GM19324 (cell line): ENCODE results near the gene CXCR6.

Experiments used
- ATAC-seq: cut with Tn5 transposase; IDR thresholded peaks from one replicate; pipeline ENCODE4 v1.9.1; 2021; ENCODE audit warnings: mild to moderate bottlenecking, moderate library complexity; ENCODE audit not compliant: unreplicated experiment, low FRiP score

The CXCR6 gene

DNA sequence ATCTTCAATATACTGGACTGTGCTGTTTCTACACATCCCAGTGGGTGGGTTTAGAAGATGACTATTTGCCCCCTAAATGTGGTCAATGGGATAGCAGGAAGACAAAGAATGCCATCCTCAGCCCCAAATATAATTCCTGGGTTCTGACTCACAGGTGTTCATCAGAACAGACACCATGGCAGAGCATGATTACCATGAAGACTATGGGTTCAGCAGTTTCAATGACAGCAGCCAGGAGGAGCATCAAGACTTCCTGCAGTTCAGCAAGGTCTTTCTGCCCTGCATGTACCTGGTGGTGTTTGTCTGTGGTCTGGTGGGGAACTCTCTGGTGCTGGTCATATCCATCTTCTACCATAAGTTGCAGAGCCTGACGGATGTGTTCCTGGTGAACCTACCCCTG lies 3.0 kb downstream of the CXCR6 start:
- no peak for ATAC-seq

DNA sequence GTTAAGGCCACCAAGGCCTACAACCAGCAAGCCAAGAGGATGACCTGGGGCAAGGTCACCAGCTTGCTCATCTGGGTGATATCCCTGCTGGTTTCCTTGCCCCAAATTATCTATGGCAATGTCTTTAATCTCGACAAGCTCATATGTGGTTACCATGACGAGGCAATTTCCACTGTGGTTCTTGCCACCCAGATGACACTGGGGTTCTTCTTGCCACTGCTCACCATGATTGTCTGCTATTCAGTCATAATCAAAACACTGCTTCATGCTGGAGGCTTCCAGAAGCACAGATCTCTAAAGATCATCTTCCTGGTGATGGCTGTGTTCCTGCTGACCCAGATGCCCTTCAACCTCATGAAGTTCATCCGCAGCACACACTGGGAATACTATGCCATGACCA lies 3.6 kb downstream of the CXCR6 start:
- ATAC-seq = no peak

DNA sequence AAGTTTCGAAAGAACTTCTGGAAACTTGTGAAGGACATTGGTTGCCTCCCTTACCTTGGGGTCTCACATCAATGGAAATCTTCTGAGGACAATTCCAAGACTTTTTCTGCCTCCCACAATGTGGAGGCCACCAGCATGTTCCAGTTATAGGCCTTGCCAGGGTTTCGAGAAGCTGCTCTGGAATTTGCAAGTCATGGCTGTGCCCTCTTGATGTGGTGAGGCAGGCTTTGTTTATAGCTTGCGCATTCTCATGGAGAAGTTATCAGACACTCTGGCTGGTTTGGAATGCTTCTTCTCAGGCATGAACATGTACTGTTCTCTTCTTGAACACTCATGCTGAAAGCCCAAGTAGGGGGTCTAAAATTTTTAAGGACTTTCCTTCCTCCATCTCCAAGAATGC lies 4.1 kb downstream of the CXCR6 start:
- no peak for ATAC-seq

DNA sequence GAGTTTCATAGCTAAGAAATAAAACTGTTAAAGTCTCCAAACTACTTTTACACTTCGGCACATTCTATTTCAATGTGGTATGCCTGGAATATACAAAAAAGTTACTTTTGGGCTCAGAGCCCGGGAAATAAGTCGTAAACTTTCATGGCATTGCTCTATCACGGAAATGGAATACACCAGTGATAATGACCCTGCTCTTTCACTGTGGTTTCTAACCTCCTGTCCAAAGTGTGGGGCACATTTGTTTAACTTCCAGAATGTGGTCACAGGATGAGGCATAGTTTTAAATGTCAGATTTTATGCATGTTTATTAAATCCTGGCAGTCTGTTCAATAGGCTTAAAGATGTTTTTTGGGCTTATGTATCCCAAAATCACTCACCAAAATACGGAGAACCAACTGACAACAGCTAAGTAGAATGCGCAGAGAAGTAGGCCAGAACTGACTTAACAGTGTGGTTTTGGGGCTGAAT lies 5.1 kb downstream of the CXCR6 start:
- ATAC-seq = no peak

DNA sequence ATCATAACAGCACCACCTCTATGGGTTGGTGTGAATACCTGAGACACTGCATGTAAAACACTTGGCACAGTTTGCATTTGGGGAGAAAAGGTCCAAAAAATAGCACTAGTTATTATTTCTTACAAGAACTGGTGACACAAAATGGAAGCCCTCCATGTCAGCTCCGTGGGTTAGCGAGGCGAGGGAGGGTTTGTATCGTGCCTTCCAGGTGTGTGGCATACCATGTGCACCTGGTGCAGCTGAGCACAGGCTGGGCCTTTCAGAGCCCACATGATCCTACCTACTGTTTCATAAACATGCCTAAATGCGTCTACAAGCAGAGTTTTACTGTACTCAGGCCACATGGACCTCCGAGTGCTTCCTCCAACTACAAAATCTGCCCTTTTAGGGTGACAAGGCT lies 5.6 kb downstream of the CXCR6 start:
- no peak for ATAC-seq

DNA sequence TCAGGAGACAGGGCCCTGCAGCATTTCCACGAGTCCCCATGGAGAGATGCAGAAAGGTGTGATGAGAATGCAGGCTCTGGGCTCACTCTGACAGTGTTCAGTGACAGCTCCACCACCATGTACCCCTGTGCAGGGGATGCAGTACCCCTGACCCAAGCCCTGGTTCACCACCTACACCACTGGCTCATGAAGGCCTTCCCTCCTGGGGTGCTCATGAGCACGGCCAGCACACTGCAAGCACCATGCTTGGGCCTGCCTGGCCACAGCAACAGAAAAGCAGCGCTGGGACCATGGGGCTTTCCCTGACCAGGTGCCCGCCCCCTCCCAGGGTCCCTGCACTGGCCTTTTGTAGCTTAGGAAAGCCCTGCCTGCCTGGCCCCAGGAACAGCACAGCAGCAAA lies 6.2 kb downstream of the CXCR6 start:
- no peak for ATAC-seq

DNA sequence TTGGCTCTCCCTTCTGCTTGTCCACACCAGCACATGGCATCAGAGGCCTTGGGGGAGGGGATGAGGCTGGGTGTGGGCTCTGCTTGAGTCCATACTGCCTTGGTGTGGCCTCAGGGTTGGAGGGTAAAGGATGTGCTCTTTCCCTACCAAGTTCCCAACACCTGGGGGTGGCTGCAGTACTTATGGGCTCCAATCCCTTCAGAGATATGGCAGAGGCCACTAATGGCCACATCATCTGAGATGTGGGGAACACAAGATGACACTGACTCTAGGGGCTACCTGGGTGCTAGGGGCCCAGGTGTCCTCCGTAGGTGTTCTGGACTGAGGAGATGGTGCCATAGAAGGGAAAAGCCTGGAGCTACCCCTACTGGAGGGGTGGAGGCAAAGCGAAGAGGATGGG lies 6.9 kb downstream of the CXCR6 start:
- ATAC-seq = no peak

DNA sequence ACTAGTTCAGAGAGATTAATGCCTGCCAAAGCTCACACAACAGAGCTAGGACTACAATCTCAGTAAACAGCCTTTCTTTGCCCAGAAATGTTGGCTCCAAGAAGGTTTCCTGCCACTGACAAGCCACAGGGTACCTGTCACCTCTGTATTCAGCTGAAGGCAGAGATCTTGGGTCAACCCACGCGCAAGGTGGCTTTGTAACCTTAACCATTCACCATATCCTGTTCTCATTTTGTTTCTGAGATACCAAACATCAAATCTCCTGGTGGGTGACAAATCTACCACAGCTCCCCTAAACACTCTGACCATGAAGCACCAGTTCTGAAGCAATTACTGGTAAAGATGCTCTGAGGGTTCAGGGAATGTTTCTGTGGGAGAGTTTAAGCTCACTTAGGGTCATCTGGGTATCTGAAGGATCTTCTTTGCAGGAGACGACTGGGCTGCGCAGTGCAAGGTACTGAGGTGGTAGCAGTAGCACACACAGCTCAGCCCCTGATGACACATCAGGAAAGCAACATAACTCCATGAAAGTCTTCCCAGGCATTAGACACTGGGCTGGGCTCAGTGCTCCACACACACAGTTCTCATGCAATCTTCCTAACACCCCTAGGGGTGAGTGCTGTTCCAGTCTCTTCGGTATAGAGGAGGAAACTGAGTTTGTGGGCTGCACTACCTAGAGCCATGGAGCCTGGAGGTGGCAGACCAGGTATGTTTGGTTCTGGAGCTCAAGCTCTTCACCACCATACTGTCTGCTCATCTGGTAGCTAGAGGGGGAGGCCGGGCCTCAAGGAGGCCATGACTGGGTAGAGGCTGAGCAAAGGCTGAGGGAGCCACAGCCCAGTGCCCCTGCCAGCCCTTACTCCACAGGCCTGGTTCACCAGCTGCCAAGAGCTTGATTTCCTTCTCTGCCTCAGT lies 7.7 kb downstream of the CXCR6 start:
- no peak for ATAC-seq

DNA sequence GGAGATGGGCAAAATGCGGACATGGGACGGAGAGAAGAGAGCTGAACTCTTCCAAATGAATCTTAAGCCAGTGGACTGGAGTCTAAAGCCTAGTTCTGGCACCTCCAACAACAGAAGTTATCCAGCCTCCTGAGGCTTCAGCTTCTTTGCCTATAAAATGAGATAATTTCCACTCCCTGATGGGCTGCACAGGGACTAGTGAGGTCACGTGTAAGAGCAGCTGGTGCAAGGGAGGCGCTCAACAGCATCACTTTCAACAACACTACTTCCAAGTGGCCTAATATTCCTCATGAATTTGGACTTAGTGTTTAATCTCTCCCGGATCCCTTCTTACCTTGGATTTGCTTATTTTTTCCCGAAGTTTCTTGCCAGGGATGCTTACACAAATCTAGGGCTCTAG lies 8.7 kb downstream of the CXCR6 start:
- ATAC-seq = no peak

DNA sequence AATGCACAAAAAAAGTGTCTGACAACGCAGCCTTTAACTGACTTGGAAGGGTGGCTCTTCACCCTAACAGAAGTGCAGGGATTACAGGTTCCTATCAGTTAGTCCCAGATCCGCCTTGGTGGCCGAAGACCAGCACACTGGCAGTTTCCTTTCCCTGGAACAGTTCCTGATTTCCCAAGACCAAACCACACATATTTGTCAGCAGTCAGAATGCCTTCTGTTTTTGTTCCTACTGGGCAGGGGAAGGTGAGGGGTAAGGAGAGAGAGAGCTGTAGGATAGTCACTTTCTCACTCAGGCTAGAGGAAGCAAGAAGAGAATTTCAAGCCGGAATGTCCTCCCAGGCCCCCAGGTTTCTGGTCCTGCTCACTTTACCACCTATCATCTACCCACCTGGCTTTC lies 9.2 kb downstream of the CXCR6 start:
- ATAC-seq = no peak

DNA sequence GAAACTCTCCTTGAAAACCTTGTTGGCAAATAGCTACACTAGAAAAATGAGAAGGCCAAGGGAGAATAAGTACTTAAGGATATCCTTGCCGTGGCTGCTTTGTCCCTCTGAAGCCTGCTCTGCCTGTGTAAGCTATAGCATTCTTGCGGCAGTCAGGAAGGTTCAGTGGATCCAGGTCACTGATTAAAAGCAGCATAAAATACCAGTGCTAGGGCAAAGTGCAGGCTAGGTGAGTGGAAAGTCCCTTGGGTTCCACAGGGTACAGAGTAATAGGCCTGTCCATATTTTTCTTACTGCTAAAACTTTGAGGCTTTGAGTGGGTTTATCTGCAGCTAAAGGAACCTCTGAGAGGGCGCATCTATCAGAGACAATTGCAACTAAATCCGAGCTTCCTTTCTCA lies 10.3 kb downstream of the CXCR6 start:
- no peak for ATAC-seq

DNA sequence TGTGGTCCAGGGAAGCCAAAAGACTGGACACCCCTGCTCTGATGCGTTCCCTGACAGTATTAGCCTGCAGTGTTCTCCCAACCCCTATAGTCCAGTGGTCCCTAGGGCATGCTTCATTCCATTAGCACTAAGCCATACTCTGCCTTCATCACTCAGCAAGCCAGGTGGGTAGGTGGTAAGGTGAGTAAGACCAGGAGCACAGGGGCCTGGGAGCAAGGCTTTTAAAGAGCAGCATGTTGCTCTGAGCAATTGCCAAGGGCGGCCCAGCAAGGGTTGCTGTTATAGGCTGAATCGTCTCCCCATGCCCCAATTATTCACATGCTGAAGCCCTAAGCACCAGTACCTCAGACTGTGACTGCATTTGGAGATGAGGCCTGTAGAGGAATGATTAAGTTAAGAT lies 11.0 kb downstream of the CXCR6 start:
- no peak for ATAC-seq

DNA sequence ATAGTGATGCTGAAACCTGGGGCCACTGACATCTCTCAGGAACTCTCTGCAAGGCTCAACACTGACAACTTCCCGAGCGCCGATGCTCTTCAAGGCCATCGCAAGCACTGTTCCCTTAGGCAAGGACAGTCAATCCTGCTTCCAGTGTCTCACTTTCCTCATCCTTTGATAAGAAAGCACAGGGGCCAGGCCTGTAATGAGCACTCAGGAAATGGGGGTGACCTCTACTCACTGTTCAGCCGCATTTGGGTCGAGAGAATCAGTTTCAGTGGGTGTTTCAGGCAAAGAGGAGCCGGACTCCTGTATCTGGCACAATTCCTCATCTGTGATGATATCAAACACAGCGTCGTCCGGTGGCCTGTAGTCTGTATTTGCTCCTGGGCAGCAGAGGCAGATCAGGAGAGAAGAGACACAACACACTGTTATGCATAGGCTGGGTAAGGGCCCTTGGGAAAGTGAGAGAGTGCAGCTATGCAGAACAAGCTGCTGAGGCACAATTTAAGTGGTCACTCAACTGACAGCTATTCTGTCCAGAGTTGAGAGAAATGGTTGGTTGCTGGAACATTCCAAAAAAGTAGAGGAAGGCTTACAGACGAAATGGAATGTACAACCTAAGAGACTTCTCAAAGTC lies 11.9 kb downstream of the CXCR6 start:
- ATAC-seq = no peak

DNA sequence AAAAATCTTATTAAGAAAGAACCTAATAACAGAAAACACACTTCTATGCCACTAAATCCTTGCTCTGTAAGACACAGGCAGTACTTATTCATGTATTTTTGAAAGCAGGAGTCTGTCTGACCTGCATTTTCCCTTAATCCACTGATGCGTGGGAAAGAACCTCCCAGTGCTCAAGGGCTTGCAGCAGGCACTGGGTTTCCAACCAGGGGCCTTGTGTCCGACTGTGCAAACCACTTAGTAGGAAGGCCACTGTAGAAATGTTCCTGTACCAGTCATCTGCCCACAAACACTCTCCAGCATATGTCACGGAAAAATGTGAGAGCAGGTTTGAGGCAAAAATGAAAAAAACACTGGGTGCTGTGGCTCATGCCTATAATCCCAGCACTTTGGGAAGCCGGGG lies 12.4 kb downstream of the CXCR6 start:
- ATAC-seq = no peak

DNA sequence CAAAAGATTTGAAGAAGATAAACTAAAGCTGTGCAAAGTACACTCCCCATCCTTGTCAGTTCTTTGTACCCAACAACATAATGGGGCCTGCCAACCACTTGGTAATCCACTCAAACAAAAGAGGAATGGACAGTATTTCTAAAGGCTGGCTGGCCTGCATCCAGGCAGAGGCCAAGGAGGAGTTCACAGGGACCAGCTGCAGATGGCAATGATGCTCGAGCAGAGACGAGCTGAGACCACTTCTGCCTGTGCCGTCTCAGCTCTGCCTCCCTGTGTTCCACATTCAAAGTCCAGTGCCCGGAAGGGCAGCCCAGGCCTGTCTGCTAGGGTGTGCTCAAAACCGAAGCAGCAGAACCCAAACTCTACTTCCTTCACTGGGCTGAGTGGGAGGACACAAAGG lies 14.3 kb downstream of the CXCR6 start:
- no peak for ATAC-seq

DNA sequence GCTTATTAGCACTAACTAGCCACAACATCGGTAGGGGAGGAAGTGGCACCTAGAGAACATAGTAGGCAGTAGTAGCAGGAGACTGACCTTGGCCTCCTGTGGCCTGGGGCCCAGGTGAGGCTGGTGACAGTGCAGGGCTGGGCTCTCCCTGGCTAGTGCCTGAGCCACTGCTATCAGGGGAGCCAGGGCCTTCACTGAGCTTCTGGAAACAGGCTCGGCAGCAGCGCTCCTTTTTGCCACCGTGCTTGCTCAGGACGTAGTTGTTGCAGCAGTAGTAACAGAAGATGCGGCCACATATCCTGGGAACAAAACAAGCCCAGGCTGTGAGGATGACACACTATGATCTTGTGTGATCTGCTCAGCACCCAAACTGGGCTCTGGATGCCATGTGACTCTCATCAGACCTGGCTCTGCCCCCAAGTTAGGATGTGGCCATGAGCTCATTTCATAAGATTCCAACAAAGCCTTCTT lies 15.1 kb downstream of the CXCR6 start:
- ATAC-seq = no peak

DNA sequence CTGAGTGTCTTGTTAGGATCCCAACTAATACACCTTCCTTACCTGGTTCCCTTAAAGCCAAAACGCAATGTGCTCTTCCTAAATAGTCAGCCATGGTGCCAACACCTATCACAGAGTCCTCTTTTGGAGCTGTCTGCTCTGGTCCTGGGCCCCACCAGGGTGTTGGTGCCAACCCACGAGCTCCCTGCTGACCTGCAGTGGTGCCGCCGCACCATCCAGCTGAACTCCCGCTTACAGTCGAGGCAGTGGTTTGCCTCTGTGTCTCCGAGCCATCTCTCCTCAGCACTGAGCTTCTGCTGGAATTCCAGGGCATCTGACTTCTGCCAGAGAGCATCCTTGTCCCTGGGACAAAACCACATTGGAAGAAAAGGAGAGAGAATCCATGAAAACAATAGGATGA lies 15.9 kb downstream of the CXCR6 start:
- no peak for ATAC-seq

DNA sequence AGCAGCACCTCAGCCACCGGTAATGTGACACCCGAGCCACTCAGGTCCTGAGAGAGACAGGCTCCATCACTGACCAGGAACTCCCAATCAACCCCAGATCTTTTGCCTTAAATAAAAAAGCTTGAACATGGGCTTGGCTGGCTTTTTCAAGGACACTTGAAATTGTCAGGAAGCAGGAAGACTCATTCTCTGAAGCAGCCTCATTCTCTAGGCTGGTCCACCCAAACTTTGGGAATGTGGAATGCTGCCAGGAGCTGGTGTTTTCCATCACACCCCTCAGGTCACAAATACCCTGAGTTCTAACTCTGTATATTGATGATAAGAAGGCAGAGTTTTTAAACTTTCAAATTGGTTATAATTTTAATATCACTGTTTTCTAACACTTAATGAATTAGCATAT lies 17.0 kb downstream of the CXCR6 start:
- no peak for ATAC-seq

DNA sequence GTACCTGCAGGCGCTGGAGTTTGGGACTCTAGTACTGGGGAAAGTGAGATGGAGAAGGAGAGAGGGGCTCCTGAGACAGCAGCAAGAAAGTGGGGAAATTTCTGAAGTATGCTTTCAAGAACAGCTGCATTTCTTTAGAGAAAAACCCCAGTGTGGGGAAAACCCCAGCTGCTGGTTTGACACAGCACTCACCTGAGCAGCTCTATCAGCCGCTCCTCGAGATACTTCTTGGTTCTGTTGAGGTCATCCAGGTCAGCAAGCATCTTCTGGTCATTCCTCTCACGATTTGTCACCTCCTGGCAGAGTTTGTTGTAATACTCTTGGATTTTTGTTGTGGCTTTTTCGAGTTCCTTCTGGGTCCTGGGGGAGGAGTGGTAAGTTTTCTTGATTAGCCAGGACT lies 18.8 kb downstream of the CXCR6 start:
- no peak for ATAC-seq

DNA sequence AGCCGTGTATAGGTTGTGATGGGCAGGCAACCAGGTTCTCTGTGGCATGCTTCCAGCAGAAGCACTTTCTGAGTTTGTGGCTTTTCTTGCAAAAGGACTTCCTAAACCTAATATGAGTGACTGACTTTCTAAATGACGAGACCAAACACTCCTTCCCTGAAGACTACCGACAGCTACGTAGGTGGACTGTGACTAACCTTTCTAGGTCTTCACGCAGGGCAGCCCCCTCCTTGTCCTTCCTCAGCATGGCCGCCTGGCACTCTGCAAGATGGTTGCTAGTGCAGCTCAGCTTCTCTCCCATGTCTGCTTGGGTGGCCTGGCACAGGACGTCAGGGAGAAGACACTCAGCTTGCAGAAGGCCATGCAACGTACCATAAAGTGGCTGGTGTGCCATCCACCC lies 20.9 kb downstream of the CXCR6 start:
- no peak for ATAC-seq

DNA sequence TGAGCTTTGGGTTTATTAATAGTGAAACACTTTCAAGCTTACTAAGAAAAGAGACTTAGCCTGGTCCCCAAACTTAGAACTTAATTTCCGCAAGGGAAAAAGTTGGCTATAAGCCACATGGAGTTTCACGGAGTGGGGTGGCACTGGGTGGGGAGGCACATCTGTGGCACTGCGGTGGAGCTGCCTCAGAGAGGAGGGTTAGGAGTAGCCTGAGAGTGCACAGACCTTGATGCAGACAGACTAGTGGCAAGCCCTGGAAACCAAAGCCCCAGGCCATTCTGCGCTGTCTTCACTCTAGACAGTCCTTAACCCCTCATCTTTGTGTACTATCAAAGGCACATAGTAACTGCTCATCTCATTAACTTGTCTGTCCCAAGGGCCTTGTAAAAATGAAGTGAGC lies 22.0 kb downstream of the CXCR6 start:
- ATAC-seq = no peak

DNA sequence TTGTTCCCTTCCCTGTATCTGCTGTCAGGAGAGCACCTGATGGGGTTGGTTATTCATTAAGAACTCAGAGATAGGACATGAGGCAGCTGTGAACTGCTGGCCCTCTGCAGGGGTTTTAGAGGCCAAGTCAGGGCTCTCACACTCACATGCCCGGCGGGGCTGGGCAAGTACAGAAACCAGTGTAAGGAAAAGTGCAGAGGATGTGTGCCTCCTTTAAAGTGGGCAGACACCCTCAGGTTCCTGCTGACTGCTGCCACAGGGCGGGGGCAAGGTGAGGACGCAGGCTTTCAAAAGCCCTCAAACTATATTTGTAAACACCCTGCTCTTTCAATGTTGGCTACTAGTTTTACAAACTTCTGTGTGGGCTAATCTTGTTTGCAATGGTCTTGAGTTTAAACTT lies 22.4 kb downstream of the CXCR6 start:
- no peak for ATAC-seq
